B cell (primary cell): ENCODE data around the gene NHSL2. TPM values are rescaled to one million over a fixed set of nuclear protein-coding genes. Genes with fewer than 3 reads are reported as not detected.

ENCODE experiments used
- ATAC-seq: fragments of 200-7000 bp; cut with Tn5 transposase; one replicate; pipeline ENCODE4 v1.10.0; 2021; ENCODE audit warnings: low read depth, mild to moderate bottlenecking, moderate number of reproducible peaks, moderate library complexity
- CTCF ChIA-PET: fragments of 350-600 bp; sonication (Branson Sonifier 250); formaldehyde crosslinking; loops from one replicate; lab custom pipeline; 2021; ENCODE audit warnings: antibody characterized with exemption, inconsistent platforms; lab: Charles Lee
- POLR2A ChIA-PET: fragments of 350-600 bp; sonication (Branson Sonifier 250); formaldehyde crosslinking; loops from one replicate; lab custom pipeline; 2021; ENCODE audit warnings: antibody characterized with exemption; lab: Charles Lee
- DNase-seq: peaks from one replicate; pipeline ENCODE4 v3.0.0; 2013
- H2AFZ ChIP-seq: 2 replicates; pipeline ENCODE4 v1.6.1; 2012; ENCODE audit warnings: mild to moderate bottlenecking, low read depth, low read length; ENCODE audit not compliant: insufficient read depth, poor library complexity, severe bottlenecking
- H3K27ac ChIP-seq, 2 donors: 1 replicate in 1 of 2; 2 replicates in 1 of 2; pipeline ENCODE4 v1.5.1; 2012 to 2013; ENCODE audit warnings: low read length in 2 of 2, mild to moderate bottlenecking in 2 of 2, moderate library complexity in 1 of 2
- H3K27me3 ChIP-seq, 4 experiments: fragments of 200-600 bp in 1 of 4; sonication (generic) in 1 of 4; replicated peaks in 1 of 4; 1 replicate in 2 of 4; 2 replicates in 2 of 4; pipeline versions ENCODE4 v1.6.1 to v1.7.0; 2013 to 2016; ENCODE audit warnings: low read length in 3 of 4, mild to moderate bottlenecking in 2 of 4, mixed read lengths in 1 of 4, moderate library complexity in 1 of 4; ENCODE audit not compliant: insufficient read depth in 4 of 4, control insufficient read depth in 3 of 4; ENCODE audit errors: control extremely low read depth in 1 of 4
- H3K36me3 ChIP-seq, 2 experiments: replicated peaks in 1 of 2; 1 replicate in 1 of 2; 2 replicates in 1 of 2; pipeline versions ENCODE4 v1.6.1 to v1.7.1; 2013; ENCODE audit warnings: low read length in 1 of 2; ENCODE audit not compliant: insufficient read depth in 2 of 2, control insufficient read depth in 1 of 2; ENCODE audit errors: control extremely low read depth in 1 of 2, extremely low read depth in 1 of 2
- H3K4me1 ChIP-seq, 2 donors: fragments of 200-600 bp in 1 of 2; sonication (generic) in 1 of 2; 1 replicate in 1 of 2; 2 replicates in 1 of 2; pipeline versions ENCODE4 v1.5.1 to v1.6.1; 2013 to 2017; ENCODE audit warnings: low read length in 2 of 2; ENCODE audit not compliant: control insufficient read depth in 2 of 2, insufficient read depth in 2 of 2
- H3K4me2 ChIP-seq: replicated peaks from 2 replicates; pipeline ENCODE3; 2012; ENCODE audit warnings: mild to moderate bottlenecking, low read depth, low read length; ENCODE audit not compliant: poor library complexity, severe bottlenecking
- H3K4me3 ChIP-seq, 5 experiments: fragments of 200-600 bp in 1 of 5; sonication (generic) in 1 of 5; 1 replicate in 3 of 5; 2 replicates in 2 of 5; pipeline versions ENCODE4 v1.5.1 to v1.7.0; 2011 to 2016; ENCODE audit warnings: low read length in 4 of 5, mild to moderate bottlenecking in 4 of 5, low read depth in 2 of 5, control low read depth in 1 of 5, moderate library complexity in 1 of 5; ENCODE audit not compliant: insufficient read depth in 1 of 5; ENCODE audit errors: control extremely low read depth in 1 of 5, extremely low read depth in 1 of 5
- H3K79me2 ChIP-seq: fragments of 200-600 bp; sonication (generic); one replicate; pipeline ENCODE4 v1.6.0; 2016; ENCODE audit warnings: low read length; ENCODE audit not compliant: control insufficient read depth, insufficient read depth
- H3K9ac ChIP-seq: fragments of 200-600 bp; sonication (generic); 2 replicates; pipeline ENCODE4 v1.6.1; 2017; ENCODE audit warnings: mild to moderate bottlenecking, low read length, moderate library complexity
- H3K9me3 ChIP-seq, 3 donors: one replicate each; pipeline versions ENCODE4 v1.6.1 to v1.7.1; 2013; ENCODE audit warnings: low read length in 2 of 3; ENCODE audit not compliant: control insufficient read depth in 2 of 3, insufficient read depth in 1 of 3; ENCODE audit errors: control extremely low read depth in 1 of 3
- H4K20me1 ChIP-seq: 2 replicates; pipeline ENCODE4 v1.6.0; 2012; ENCODE audit warnings: mild to moderate bottlenecking, low read length; ENCODE audit not compliant: insufficient read depth, control insufficient read depth, poor library complexity, severe bottlenecking
- H3K27ac Mint-ChIP-seq: one replicate; pipeline ENCODE4 v1.8.0; 2021; ENCODE audit warnings: mixed read lengths
- H3K27me3 Mint-ChIP-seq: one replicate; pipeline ENCODE4 v1.8.0; 2021; ENCODE audit warnings: mixed read lengths
- H3K4me1 Mint-ChIP-seq: one replicate; pipeline ENCODE4 v1.8.0; 2021; ENCODE audit warnings: mixed read lengths
- H3K4me3 Mint-ChIP-seq: one replicate; pipeline ENCODE4 v1.8.0; 2021; ENCODE audit warnings: mixed read lengths
- H3K9me3 Mint-ChIP-seq: one replicate; pipeline ENCODE4 v1.8.0; 2022; ENCODE audit warnings: mixed read lengths; ENCODE audit not compliant: insufficient read depth
- CTCF ChIP-seq: fragments of 200-600 bp; IDR thresholded peaks from one replicate; pipeline ENCODE4 v1.8.0; 2022; ENCODE audit warnings: antibody characterized with exemption, mild to moderate bottlenecking
- EZH2 ChIP-seq: IDR thresholded peaks from 2 replicates; pipeline ENCODE4 v1.6.1; 2012; ENCODE audit warnings: borderline replicate concordance, low read depth, mild to moderate bottlenecking, moderate library complexity, low read length; ENCODE audit not compliant: insufficient read depth, poor library complexity, severe bottlenecking
- WGBS: methylation state at CpG from one replicate; pipeline ENCODE4 v1.1.5; 2013; ENCODE audit warnings: missing lambda C conversion rate; ENCODE audit not compliant: insufficient coverage; 5-methylcytosine and 5-hydroxymethylcytosine counted together
- intact Hi-C: fragments of 100-400 bp; cut with micrococcal nuclease; formaldehyde crosslinking; loops from one replicate; pipeline ENCODE4 v1.10.0; 2022
- polyA plus RNA-seq: library from polyadenylated mRNA; depleted of rRNA; stranded (reverse); fragments of >200 nt; gene quantifications from 2 replicates; pipeline ENCODE4 v1.2.3, GENCODE V29; 2012
- total RNA-seq, 2 donors: library from RNA; stranded (reverse); fragments of 120-200 nt in 1 of 2; gene quantifications; 1 replicate in 1 of 2; 2 replicates in 1 of 2; pipeline versions ENCODE4 v1.2.3 to v1.2.4, GENCODE V29; 2013 to 2022

The NHSL2 gene
- total and polyA plus RNA-seq, 2 donors (not counting 1 experiment from before 2014, with no cell fraction given), result 0.16 to 1.7 TPM

- H3K27ac ChIP-seq, result no peak overlapping the region
- H3K27ac Mint-ChIP-seq, result no peak overlapping the region
- peaks cover 10% of the 10 kb centered on the region for H3K27me3 Mint-ChIP-seq
- no peaks in the 10 kb centered on the region for H3K79me2 ChIP-seq
- intact Hi-C loops, result no loop called here
- H3K9me3 ChIP-seq, result no peaks in the 10 kb centered on the region
- no peaks in the 10 kb centered on the region for H3K36me3 ChIP-seq
- H2AFZ ChIP-seq, result no peak overlapping the region
- H3K9ac ChIP-seq, result no peak overlapping the region
- H3K4me3 ChIP-seq, result no peak overlapping the region
- H3K4me1 Mint-ChIP-seq, result peaks cover 8% of the 10 kb centered on the region
- no peak overlapping the region for H3K4me2 ChIP-seq
- no peak overlapping the region for H3K4me3 Mint-ChIP-seq
- WGBS, result no CpG with 5 or more reads among the region's 2 CpGs
- H3K9me3 Mint-ChIP-seq, result no peaks in the 10 kb centered on the region
- CTCF ChIA-PET, result interaction anchor here (1.0 kb wide), 1 partner anchor 287 kb away, joined by 3 read pairs; the partner anchor contains the start of gene RPS4X
- no peak for DNase-seq
- no peaks in the 10 kb centered on the region for H3K27me3 ChIP-seq
- TF ChIP-seq EZH2, result no peak
- TF ChIP-seq CTCF, result no peak
- H4K20me1 ChIP-seq, result no peaks in the 10 kb centered on the region
- peaks cover 0 to 2% of the 10 kb centered on the region in 2 donors for H3K4me1 ChIP-seq
- ATAC-seq, result no peak
- POLR2A ChIA-PET, result no interaction called here
Observed at GRCh38 chrX:71990518-71990917, 79.9 kb downstream of the NHSL2 start.

GRCh38 chrX:71991164-71991563 is 80.5 kb downstream of the NHSL2 start:
- Histone ChIP-seq H3K79me2 (no peaks in the 10 kb centered on the region), H3K27me3 (no peaks in the 10 kb centered on the region), H3K27ac (no peak overlapping the region), H3K9me3 (no peaks in the 10 kb centered on the region), H2AFZ (no peak overlapping the region), H3K9ac (no peak overlapping the region), H3K4me1 (peaks cover 0 to 2% of the 10 kb centered on the region in 2 donors), H4K20me1 (no peaks in the 10 kb centered on the region), H3K36me3 (no peaks in the 10 kb centered on the region), H3K4me2 (no peak overlapping the region), H3K4me3 (no peak overlapping the region)
- CTCF ChIA-PET, result interaction anchor here (0.9 to 1.0 kb wide), 2 partner anchors 135 to 286 kb away, joined by 3 read pairs; partner anchors contain the start of gene RPS4X
- TF ChIP-seq EZH2, result no peak
- no peak for TF ChIP-seq CTCF
- Mint-ChIP-seq H3K4me1 (peaks cover 8% of the 10 kb centered on the region), H3K27me3 (peaks cover 10% of the 10 kb centered on the region), H3K4me3 (no peak overlapping the region), H3K27ac (no peak overlapping the region), H3K9me3 (no peaks in the 10 kb centered on the region)
- DNase-seq, result no peak
- intact Hi-C loops, result no loop called here
- no peak for ATAC-seq
- POLR2A ChIA-PET, result no interaction called here
- WGBS, result no CpG with 5 or more reads among the region's 4 CpGs
